Measurements from ENCODE around the gene LDLRAD4.

DNA sequence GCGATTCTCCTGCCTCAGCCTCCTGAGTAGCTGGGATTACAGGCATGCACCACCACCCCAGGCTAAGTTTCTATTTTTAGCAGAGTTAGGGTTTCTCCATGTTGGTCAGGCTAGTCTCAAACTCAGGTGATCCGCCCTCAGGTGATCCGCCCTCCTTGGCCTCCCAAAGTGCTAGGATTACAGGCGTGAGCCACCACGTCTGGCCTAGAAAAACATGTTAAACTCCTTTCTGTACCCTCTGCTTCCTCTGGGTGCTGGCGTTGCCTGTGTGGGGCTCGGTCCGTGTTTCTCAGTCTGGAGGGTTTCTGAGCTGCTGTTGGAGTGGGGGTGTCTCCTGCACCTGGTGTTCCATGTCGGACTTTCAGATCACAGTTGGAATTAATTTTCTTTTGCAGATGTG lies 17.9 kb downstream of the LDLRAD4 start:
- no peak for TF ChIP-seq EZH2phosphoT487 (IDR thresholded peaks at IDR 0.05; ENCODE audit: borderline replicate concordance, low read length)
- TF ChIP-seq, protein P1, sequence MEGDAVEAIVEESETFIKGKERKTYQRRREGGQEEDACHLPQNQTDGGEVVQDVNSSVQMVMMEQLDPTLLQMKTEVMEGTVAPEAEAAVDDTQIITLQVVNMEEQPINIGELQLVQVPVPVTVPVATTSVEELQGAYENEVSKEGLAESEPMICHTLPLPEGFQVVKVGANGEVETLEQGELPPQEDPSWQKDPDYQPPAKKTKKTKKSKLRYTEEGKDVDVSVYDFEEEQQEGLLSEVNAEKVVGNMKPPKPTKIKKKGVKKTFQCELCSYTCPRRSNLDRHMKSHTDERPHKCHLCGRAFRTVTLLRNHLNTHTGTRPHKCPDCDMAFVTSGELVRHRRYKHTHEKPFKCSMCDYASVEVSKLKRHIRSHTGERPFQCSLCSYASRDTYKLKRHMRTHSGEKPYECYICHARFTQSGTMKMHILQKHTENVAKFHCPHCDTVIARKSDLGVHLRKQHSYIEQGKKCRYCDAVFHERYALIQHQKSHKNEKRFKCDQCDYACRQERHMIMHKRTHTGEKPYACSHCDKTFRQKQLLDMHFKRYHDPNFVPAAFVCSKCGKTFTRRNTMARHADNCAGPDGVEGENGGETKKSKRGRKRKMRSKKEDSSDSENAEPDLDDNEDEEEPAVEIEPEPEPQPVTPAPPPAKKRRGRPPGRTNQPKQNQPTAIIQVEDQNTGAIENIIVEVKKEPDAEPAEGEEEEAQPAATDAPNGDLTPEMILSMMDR (conservative IDR thresholded peaks at IDR 0.05; ENCODE audit: low read depth, low read length): no peak
